ENCODE measurements around the gene PPP1R13B.

PPP1R13B gene

GRCh38 chr14:103881268-103882201 is 34.2 kb upstream of the PPP1R13B start:
- no peak for DNase-seq (ENCODE audit: low read depth in 2 of 2)

- no peak for DNase-seq (ENCODE audit: low read depth in 2 of 2)
Observed at GRCh38 chr14:103880348-103881267, 33.2 kb upstream of the PPP1R13B start.

- DNase-seq (ENCODE audit: low read depth in 2 of 2), result no peak
Observed at GRCh38 chr14:103879570-103880347, 32.4 kb upstream of the PPP1R13B start.

DNA sequence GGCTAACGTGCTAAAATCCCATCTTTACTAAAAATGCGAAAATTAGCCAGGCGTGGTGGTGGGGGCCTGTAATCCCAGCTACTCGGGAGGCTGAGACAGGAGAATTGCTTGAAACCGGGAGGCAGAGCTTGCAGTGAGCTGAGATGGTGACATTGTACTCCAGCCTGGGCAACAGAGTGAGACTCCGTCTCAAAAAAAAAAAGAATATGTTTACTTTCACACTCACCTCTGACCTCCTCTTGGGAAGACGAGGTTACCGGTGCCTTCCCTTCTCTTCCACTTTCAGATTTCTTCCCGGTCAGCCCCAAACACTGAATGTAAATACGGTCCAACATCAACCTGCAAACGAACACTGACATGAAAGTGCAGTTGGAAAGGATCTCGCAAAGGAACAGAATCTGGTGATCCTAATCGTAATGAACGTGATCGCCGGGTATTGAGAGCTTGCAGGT is 31.8 kb upstream of the PPP1R13B start:
- no peak for DNase-seq (ENCODE audit: low read depth in 2 of 2)

GRCh38 chr14:103878180-103878579 is 30.8 kb upstream of the PPP1R13B start:
- DNase-seq (ENCODE audit: low read depth in 2 of 2), result no peak

- no peak for DNase-seq (ENCODE audit: low read depth in 2 of 2)
Observed at GRCh38 chr14:103875010-103875409, 27.6 kb upstream of the PPP1R13B start.

GRCh38 chr14:103872481-103873113 is 25.2 kb upstream of the PPP1R13B start:
- no peak for DNase-seq (ENCODE audit: low read depth in 2 of 2)

DNA sequence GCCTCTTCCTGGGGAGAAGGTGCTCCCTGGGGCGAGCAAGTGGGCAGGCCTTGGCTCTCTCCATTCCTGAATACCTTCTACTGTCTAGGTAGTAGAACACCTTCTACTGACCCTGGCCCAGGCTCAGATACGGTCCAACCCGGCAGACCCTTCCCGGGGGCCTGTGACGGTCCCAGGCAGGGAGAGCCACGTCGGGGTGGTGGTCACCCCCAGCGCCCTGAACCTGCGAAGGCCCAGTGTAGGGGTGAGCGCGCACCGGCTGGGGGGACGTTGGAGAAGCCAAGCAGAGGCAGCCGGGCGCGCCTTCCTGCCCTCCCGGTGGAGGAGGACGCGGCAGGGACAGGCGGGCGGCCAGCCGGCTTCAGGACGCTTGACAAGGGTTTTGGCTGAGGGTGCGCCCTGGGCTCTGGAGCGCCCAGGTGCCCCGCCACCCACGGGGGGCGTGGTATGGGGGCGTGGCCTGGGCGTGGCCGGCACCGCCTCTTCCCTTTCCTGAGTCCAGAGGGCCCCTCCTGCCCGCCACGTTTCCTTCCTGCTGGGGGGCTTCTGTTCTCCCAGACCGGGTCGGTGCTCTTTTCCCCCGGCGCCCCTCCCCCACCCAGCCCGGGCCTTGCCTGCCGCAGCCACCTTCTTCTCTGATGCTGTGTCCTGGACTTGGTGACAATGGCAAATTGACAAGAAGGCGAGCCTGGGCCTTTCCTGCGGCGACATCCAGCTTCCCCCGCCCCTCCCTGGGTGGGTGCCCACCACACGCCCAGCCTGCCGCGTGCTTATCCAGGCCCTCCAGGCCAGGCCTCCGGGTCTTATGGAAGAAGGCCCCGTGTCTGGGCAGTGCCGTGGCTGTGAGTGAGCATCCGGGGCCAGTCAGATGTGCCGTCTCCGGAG is 24.5 kb upstream of the PPP1R13B start:
- peak; percentile 39 to 67 for DNase-seq (ENCODE audit: low read depth in 2 of 2)

- DNase-seq (ENCODE audit: low read depth in 2 of 2), result no peak
Observed at GRCh38 chr14:103870891-103871595, 23.7 kb upstream of the PPP1R13B start.

DNA sequence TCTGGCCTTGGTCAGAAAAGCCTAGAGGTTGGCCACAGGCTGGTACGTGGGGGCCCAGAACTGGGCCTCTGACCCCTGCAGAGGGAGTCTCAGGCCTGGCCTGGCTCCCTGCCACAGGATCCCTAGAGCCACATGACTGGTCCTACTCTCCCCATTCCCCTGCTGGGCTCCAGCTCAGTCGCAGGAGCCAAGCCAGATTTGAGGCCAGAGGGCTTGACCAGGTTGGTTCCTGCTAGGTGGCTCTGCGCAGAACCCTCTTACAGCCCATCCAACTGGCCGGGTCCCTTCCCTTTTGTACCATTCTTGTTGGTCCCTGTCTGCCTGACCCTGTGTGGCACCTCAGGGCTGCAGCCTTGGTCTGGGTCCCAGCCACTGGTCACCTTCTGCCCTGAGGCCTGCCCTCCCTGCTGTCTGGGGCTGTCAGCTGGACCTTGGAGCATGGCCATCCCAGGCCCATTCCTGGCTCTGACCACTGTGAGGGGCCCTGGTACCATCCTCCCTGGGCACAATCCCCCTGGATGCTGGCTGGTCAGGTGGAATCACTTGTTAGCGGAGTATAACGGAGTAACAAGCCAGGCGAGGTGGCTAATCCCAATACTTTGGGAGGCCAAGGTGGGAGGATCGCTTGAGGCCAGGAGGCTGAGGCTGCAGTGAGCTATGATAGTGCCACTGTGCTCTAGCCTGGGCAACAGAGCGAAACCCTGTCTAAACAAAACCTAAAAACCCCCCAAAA is 22.9 kb upstream of the PPP1R13B start:
- DNase-seq (ENCODE audit: low read depth in 2 of 2), result no peak

DNA sequence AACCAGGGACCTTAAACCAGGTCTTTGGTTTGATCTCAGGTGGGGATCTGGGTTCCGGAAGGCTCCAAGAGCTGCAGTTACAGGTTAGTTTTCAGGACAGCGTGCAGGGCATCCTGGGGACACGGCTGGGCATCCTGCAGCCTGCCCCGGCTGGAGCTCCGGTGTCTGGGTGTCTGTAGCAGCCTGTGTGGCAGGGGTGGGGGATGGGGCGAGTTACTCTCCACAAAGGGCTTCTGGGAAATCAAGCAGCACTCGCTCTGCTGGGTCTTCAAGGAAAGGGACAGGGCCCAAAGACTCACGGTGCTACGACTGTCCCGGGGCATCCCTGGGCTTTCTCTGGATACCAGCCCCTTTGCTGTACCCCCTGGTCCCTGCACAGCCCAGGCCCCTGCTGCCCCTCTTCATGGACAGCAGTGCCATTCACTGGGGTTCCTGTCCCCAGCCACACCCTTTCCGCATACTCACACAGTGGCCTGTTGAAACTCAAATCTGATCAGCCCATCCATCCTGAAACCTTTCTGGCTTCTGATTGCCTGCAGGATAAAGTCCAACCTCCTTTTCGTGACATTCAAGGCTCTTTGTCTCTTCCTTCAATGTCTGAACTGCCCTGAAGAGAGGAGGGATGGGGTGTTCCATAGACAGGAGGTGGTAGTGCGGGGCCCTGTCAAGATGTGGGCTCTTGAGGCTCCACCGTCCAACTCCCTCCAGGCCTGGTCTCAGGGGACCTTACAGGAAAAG is 22.2 kb upstream of the PPP1R13B start:
- DNase-seq (ENCODE audit: low read depth in 2 of 2), result no peak

GRCh38 chr14:103868242-103868897 is 21.0 kb upstream of the PPP1R13B start:
- no peak for DNase-seq (ENCODE audit: low read depth in 2 of 2)

- DNase-seq (ENCODE audit: low read depth in 2 of 2), result no peak
Observed at GRCh38 chr14:103867523-103867953, 20.2 kb upstream of the PPP1R13B start.

- DNase-seq (ENCODE audit: low read depth in 2 of 2), result no peak
Observed at GRCh38 chr14:103867020-103867419, 19.6 kb upstream of the PPP1R13B start.

GRCh38 chr14:103863245-103863644 is 15.9 kb upstream of the PPP1R13B start:
- no peak for DNase-seq (ENCODE audit: low read depth in 2 of 2)

GRCh38 chr14:103862393-103862782 is 15.0 kb upstream of the PPP1R13B start:
- DNase-seq (ENCODE audit: low read depth in 2 of 2), result no peak

Data from stimulated activated CD4-positive, alpha-beta T cell treated with anti-CD3 and anti-CD28 coated beads, Interleukin-1b, Interleukin-23, amount 100 ng/mL, for 1 hour (primary cell).